SK-N-SH (cell line): Measurements from ENCODE around the gene DMGDH.

Experiments
- CHD2 ChIP-seq: fragments of 150-350 bp; IDR thresholded peaks from 2 replicates; pipeline ENCODE4 v1.6.1; 2018; ENCODE audit warnings: low read length; ENCODE audit not compliant: partially characterized antibody
- CTCF ChIP-seq: fragments of 200-600 bp; sonication (generic); IDR thresholded peaks from 2 replicates; pipeline ENCODE4 v1.6.1; 2017; ENCODE audit warnings: antibody characterized with exemption, mild to moderate bottlenecking, moderate library complexity
- EP300 ChIP-seq, 2 experiments: IDR thresholded peaks; 2 replicates each; pipeline versions ENCODE4 v1.4.0 to v1.6.1; 2012; ENCODE audit warnings: borderline replicate concordance in 1 of 2, low read depth in 1 of 2, low read length in 1 of 2
- JUND ChIP-seq: IDR thresholded peaks from 2 replicates; pipeline ENCODE4 v1.4.0; 2012
- MAX ChIP-seq: IDR thresholded peaks from 2 replicates; pipeline ENCODE4 v1.4.0; 2012; ENCODE audit warnings: low read depth
- NFIC ChIP-seq: IDR thresholded peaks from 2 replicates; pipeline ENCODE4 v1.4.0; 2012; ENCODE audit warnings: borderline replicate concordance
- NRF1 ChIP-seq: IDR thresholded peaks from 2 replicates; pipeline ENCODE4 v1.6.1; 2012; ENCODE audit warnings: low read depth, mild to moderate bottlenecking, low read length
- PBX3 ChIP-seq: IDR thresholded peaks from 2 replicates; pipeline ENCODE4; 2012
- RCOR1 ChIP-seq: fragments of 150-350 bp; IDR thresholded peaks from 2 replicates; pipeline ENCODE4 v1.6.1; 2017; ENCODE audit warnings: antibody characterized with exemption, low read length
- RFX5 ChIP-seq: IDR thresholded peaks from 2 replicates; pipeline ENCODE4 v1.6.1; 2012; ENCODE audit warnings: mild to moderate bottlenecking, improper control_type of control experiment, low read length
- TAF1 ChIP-seq: IDR thresholded peaks from 2 replicates; pipeline ENCODE4 v1.6.1; 2012; ENCODE audit warnings: low read depth, mild to moderate bottlenecking, low read length, moderate library complexity, borderline replicate concordance
- USF2 ChIP-seq: fragments of 150-350 bp; IDR thresholded peaks from 2 replicates; pipeline ENCODE4 v1.6.1; 2017; ENCODE audit warnings: antibody characterized with exemption, low read length, low read depth, borderline replicate concordance
- YY1 ChIP-seq: IDR thresholded peaks from 2 replicates; pipeline ENCODE4 v1.4.0; 2012; ENCODE audit warnings: low read depth, mild to moderate bottlenecking

- TF ChIP-seq CTCF (no peak), RCOR1 (no peak), USF2 (no peak), JUND (no peak), MAX (no peak), EP300 (IDR thresholded peaks at IDR 0.05; ENCODE audit: borderline replicate concordance in 1 of 2, low read depth in 1 of 2, low read length in 1 of 2) (no peak), NRF1 (no peak), YY1 (no peak), CHD2 (no peak), PBX3 (no peak), TAF1 (no peak), NFIC (no peak), RFX5 (no peak)
These were observed 14.5 kb downstream of the DMGDH start for GRCh38 chr5:79055017-79055416.
